Endothelial cell (in vitro differentiated cells): ENCODE results near the gene UCP3. TPM values are rescaled to one million over a fixed set of nuclear protein-coding genes. Genes with fewer than 3 reads are reported as not detected.

ENCODE experiments used
- DNase-seq: peaks from one replicate; pipeline ENCODE4 v3.0.0; 2021; ENCODE audit warnings: low spot score
- H3K27ac Mint-ChIP-seq: one replicate; pipeline ENCODE4 v1.8.0; 2021; ENCODE audit warnings: mixed read lengths, inconsistent platforms; ENCODE audit not compliant: unreplicated experiment
- H3K27me3 Mint-ChIP-seq: one replicate; pipeline ENCODE4 v1.8.0; 2021; ENCODE audit warnings: mild to moderate bottlenecking, moderate library complexity, mixed read lengths, inconsistent platforms; ENCODE audit not compliant: unreplicated experiment
- H3K36me3 Mint-ChIP-seq: one replicate; pipeline ENCODE4 v1.8.0; 2021; ENCODE audit warnings: mild to moderate bottlenecking, low read depth, mixed read lengths, inconsistent platforms; ENCODE audit not compliant: unreplicated experiment
- H3K4me1 Mint-ChIP-seq: one replicate; pipeline ENCODE4 v1.8.0; 2021; ENCODE audit warnings: mild to moderate bottlenecking, mixed read lengths, inconsistent platforms; ENCODE audit not compliant: unreplicated experiment
- H3K4me3 Mint-ChIP-seq: one replicate; pipeline ENCODE4 v1.8.0; 2021; ENCODE audit warnings: mild to moderate bottlenecking, mixed read lengths, inconsistent platforms; ENCODE audit not compliant: unreplicated experiment
- H3K9me3 Mint-ChIP-seq: one replicate; pipeline ENCODE4 v1.8.0; 2021; ENCODE audit warnings: mixed read lengths, inconsistent platforms; ENCODE audit not compliant: unreplicated experiment
- total RNA-seq: library from RNA; stranded (reverse); fragmentation: NEBNext Ultra II Directional; extraction: Animal tissue kit (Norgen Biotek cat#: 25700); gene quantifications from one replicate; pipeline ENCODE4 v1.2.1, GENCODE V29; 2021; ENCODE audit not compliant: unreplicated experiment
- TF ChIP-seq, protein P1 (sequence below): fragments of 200-600 bp; sonication (generic); IDR thresholded peaks from one replicate; pipeline ENCODE4 v1.5.0; 2021; ENCODE audit warnings: antibody characterized with exemption; ENCODE audit not compliant: unreplicated experiment

UCP3 gene
- total RNA-seq, 1 donor from 2014 or later: 1.6 TPM

DNA sequence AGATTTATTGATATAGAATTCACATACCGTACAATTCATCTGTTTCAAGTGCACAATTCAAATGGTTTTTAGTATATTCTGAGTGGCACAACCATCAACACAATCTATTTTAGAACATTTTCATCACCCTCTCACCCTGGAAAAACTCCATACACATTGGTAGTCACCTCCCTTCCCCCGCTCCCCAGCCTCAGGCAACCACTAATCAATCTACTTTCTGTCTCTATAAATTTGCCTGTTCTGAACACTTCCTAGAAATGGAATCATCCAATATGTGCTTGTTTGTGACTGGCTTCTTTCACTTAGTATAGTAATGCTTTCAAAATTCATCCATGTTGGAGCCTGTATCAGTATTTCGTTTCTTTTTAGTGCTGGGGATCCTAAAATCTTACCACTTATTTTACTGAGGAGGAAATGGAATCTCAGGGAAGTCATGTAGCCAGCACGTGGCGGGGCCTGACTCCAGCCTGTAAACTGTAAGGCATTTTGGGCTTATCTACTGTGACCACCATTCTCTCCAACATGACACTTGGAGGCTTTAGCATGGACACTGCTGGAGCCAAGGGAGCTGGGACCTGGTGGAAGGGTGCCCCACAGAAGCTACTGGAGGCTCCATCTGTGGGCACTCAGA, 905 bp upstream of the UCP3 start:
- TF ChIP-seq, protein P1, sequence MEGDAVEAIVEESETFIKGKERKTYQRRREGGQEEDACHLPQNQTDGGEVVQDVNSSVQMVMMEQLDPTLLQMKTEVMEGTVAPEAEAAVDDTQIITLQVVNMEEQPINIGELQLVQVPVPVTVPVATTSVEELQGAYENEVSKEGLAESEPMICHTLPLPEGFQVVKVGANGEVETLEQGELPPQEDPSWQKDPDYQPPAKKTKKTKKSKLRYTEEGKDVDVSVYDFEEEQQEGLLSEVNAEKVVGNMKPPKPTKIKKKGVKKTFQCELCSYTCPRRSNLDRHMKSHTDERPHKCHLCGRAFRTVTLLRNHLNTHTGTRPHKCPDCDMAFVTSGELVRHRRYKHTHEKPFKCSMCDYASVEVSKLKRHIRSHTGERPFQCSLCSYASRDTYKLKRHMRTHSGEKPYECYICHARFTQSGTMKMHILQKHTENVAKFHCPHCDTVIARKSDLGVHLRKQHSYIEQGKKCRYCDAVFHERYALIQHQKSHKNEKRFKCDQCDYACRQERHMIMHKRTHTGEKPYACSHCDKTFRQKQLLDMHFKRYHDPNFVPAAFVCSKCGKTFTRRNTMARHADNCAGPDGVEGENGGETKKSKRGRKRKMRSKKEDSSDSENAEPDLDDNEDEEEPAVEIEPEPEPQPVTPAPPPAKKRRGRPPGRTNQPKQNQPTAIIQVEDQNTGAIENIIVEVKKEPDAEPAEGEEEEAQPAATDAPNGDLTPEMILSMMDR: no peak
- Mint-ChIP-seq H3K27ac (no peak overlapping the region), H3K9me3 (no peaks in the 10 kb centered on the region), H3K4me3 (no peak overlapping the region), H3K36me3 (peaks cover 7% of the 10 kb centered on the region), H3K27me3 (peaks cover 4% of the 10 kb centered on the region), H3K4me1 (peaks cover 3% of the 10 kb centered on the region)
- DNase-seq: no peak

DNA sequence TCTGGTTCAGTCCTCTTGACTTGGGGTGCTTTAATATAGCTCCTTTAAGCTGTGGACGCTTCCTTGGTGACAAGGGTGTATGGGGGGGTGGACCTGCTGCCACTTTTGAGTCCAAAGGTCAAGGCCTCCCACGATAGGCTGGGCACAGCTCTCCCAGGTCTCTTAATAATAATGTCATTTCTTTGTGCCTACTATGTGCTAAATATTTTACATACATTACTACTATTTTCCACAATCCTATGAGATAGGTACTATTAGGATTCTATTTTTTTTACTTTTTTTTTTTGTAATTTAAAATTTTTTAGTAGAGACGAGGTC, 304 bp upstream of the UCP3 start:
- no peak for DNase-seq
- Mint-ChIP-seq H3K27ac (no peak overlapping the region), H3K4me3 (no peak overlapping the region)

DNA sequence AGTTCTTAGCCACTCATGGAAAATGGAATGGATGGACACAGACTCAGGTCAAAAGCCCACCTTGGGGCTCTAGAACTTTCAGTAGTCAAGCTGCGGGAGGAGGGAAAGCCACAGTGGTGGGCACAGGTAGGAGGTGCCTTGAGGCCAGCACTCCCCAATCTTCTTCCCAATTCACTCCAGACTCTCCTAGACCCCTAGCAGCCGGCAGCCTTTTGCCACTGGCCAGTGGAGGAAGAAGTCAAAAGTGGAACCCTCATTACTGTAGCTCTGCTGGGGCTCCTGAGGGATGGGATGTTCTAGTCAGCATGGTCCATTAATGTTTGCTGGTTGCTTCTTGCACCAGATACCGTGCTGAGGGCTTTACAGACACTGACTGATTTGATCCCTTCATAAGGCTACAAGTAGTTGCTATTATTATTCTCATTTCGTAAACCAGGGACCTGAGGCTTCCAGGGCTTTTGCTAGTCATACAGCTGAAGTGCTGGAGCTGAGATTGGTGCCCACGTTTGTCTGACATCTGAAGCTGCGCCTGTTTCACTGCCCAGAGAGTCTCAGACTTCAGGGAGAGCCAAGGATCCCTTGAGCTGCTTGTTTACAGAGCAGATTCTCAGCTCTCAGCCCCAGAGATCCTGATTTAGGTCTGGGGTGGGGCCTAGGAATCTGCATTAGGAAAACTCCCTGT, 1.1 kb downstream of the UCP3 start:
- TF ChIP-seq, protein P1: no peak
- H3K9me3 Mint-ChIP-seq: no peaks in the 10 kb centered on the region
- H3K27ac Mint-ChIP-seq: no peak overlapping the region
- H3K27me3 Mint-ChIP-seq: peaks cover 4% of the 10 kb centered on the region
- no peak for DNase-seq
- no peak overlapping the region for H3K4me3 Mint-ChIP-seq
- H3K4me1 Mint-ChIP-seq: peaks cover 3% of the 10 kb centered on the region
- H3K36me3 Mint-ChIP-seq: peaks cover 16% of the 10 kb centered on the region

More for the DNA sequence above, 304 bp upstream of the UCP3 start:
- TF ChIP-seq, protein P1: no peak
- Mint-ChIP-seq H3K4me1 (peaks cover 3% of the 10 kb centered on the region), H3K36me3 (peaks cover 7% of the 10 kb centered on the region), H3K9me3 (no peaks in the 10 kb centered on the region), H3K27me3 (peaks cover 4% of the 10 kb centered on the region)

DNA sequence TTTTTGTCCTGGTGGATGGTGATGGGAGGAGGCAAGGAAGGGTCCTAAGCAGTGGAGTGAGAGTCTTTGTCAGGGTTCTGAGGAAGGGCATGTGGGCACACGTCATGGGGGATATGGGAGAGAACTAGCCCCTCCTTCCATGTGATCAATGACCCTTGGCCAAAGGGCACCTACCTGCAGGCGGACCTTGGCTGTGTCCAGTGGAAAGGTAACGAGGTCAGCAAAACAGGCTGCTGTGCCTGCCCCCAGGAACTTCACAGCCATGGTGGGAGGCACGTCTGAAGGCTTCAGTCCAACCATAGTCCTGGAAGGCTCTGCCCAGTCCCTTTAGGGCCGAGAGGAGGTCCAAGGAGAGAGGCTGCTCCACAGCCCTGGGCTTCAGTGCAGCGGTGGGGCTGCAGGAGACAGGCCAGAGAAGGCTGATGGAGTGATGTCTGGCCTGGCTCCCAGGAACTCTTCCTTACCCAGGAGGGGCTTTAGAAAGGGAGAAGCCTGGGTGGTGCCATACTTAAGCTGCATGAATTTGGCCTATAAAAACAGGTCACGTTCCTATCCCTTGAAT, 2.1 kb downstream of the UCP3 start:
- H3K4me1 Mint-ChIP-seq: peaks cover 3% of the 10 kb centered on the region
- no peak overlapping the region for H3K27ac Mint-ChIP-seq
- TF ChIP-seq, protein P1: no peak
- no peak overlapping the region for H3K4me3 Mint-ChIP-seq
- peaks cover 13% of the 10 kb centered on the region for H3K36me3 Mint-ChIP-seq
- H3K9me3 Mint-ChIP-seq: no peaks in the 10 kb centered on the region
- DNase-seq: no peak
- peaks cover 1% of the 10 kb centered on the region for H3K27me3 Mint-ChIP-seq
